ENCODE results near the gene SLC35F3. TPM values are rescaled to one million over a fixed set of nuclear protein-coding genes. Genes with fewer than 3 reads are reported as not detected.

SLC35F3 gene
- total RNA-seq, 1 donor, result not detected

- no peak overlapping the region for H3K4me3 ChIP-seq (ENCODE audit: insufficient read depth, low read length)
- H3K4me2 ChIP-seq (ENCODE audit: insufficient read depth, low read length), result no peak overlapping the region
- H3K4me1 ChIP-seq (ENCODE audit: insufficient read depth, low read length), result no peaks in the 10 kb centered on the region
- no peaks in the 10 kb centered on the region for H3K79me2 ChIP-seq (ENCODE audit: insufficient read depth, low read length)
- no peaks in the 10 kb centered on the region for H3K36me3 ChIP-seq (ENCODE audit: insufficient read depth, low read length)
- no peak overlapping the region for H2AFZ ChIP-seq (ENCODE audit: low read length)
- H4K20me1 ChIP-seq (ENCODE audit: insufficient read depth, low read length), result no peaks in the 10 kb centered on the region
- no peak for DNase-seq (ENCODE audit: insufficient read length, low spot score, missing footprints)
- H3K27me3 ChIP-seq (ENCODE audit: insufficient read depth, low read length), result no peaks in the 10 kb centered on the region
- peak; percentile 26 for TF ChIP-seq CTCF (IDR thresholded peaks at IDR 0.05; ENCODE audit: extremely low read depth, low read depth, low read length)
- H3K9me3 ChIP-seq (ENCODE audit: low read depth, low read length), result no peaks in the 10 kb centered on the region
- H3K27ac ChIP-seq (ENCODE audit: low read depth, low read length), result no peak overlapping the region
Measured at GRCh38 chr1:234125283-234125682, 220.8 kb downstream of the SLC35F3 start.

GRCh38 chr1:234125714-234126113 is 221.2 kb downstream of the SLC35F3 start:
- Histone ChIP-seq H3K4me1 (ENCODE audit: insufficient read depth, low read length) (no peaks in the 10 kb centered on the region), H3K27ac (ENCODE audit: low read depth, low read length) (no peak overlapping the region), H3K4me3 (ENCODE audit: insufficient read depth, low read length) (no peak overlapping the region), H2AFZ (ENCODE audit: low read length) (no peak overlapping the region), H4K20me1 (ENCODE audit: insufficient read depth, low read length) (no peaks in the 10 kb centered on the region), H3K27me3 (ENCODE audit: insufficient read depth, low read length) (no peaks in the 10 kb centered on the region), H3K79me2 (ENCODE audit: insufficient read depth, low read length) (no peaks in the 10 kb centered on the region), H3K9me3 (ENCODE audit: low read depth, low read length) (no peaks in the 10 kb centered on the region), H3K4me2 (ENCODE audit: insufficient read depth, low read length) (no peak overlapping the region), H3K36me3 (ENCODE audit: insufficient read depth, low read length) (no peaks in the 10 kb centered on the region)
- no peak for TF ChIP-seq CTCF (IDR thresholded peaks at IDR 0.05; ENCODE audit: extremely low read depth, low read depth, low read length)
- DNase-seq (ENCODE audit: insufficient read length, low spot score, missing footprints), result no peak

- Histone ChIP-seq H3K27me3 (ENCODE audit: insufficient read depth, low read length) (no peaks in the 10 kb centered on the region), H3K27ac (ENCODE audit: low read depth, low read length) (no peak overlapping the region), H3K9me3 (ENCODE audit: low read depth, low read length) (no peaks in the 10 kb centered on the region), H4K20me1 (ENCODE audit: insufficient read depth, low read length) (no peaks in the 10 kb centered on the region), H3K36me3 (ENCODE audit: insufficient read depth, low read length) (no peaks in the 10 kb centered on the region), H3K4me1 (ENCODE audit: insufficient read depth, low read length) (no peaks in the 10 kb centered on the region), H3K4me2 (ENCODE audit: insufficient read depth, low read length) (no peak overlapping the region), H2AFZ (ENCODE audit: low read length) (no peak overlapping the region), H3K4me3 (ENCODE audit: insufficient read depth, low read length) (no peak overlapping the region), H3K79me2 (ENCODE audit: insufficient read depth, low read length) (no peaks in the 10 kb centered on the region)
- no peak for TF ChIP-seq CTCF (IDR thresholded peaks at IDR 0.05; ENCODE audit: extremely low read depth, low read depth, low read length)
- no peak for DNase-seq (ENCODE audit: insufficient read length, low spot score, missing footprints)
Measured at GRCh38 chr1:234127026-234127671, 222.7 kb downstream of the SLC35F3 start.

GRCh38 chr1:234132795-234133194 is 228.3 kb downstream of the SLC35F3 start:
- H3K79me2 ChIP-seq (ENCODE audit: insufficient read depth, low read length), result no peaks in the 10 kb centered on the region
- H2AFZ ChIP-seq (ENCODE audit: low read length), result no peak overlapping the region
- H3K9me3 ChIP-seq (ENCODE audit: low read depth, low read length), result no peaks in the 10 kb centered on the region
- no peak overlapping the region for H3K4me2 ChIP-seq (ENCODE audit: insufficient read depth, low read length)
- no peak overlapping the region for H3K27ac ChIP-seq (ENCODE audit: low read depth, low read length)
- no peak for DNase-seq (ENCODE audit: insufficient read length, low spot score, missing footprints)
- no peaks in the 10 kb centered on the region for H4K20me1 ChIP-seq (ENCODE audit: insufficient read depth, low read length)
- no peaks in the 10 kb centered on the region for H3K4me1 ChIP-seq (ENCODE audit: insufficient read depth, low read length)
- H3K27me3 ChIP-seq (ENCODE audit: insufficient read depth, low read length), result no peaks in the 10 kb centered on the region
- H3K36me3 ChIP-seq (ENCODE audit: insufficient read depth, low read length), result no peaks in the 10 kb centered on the region
- no peak overlapping the region for H3K4me3 ChIP-seq (ENCODE audit: insufficient read depth, low read length)
- TF ChIP-seq CTCF (IDR thresholded peaks at IDR 0.05; ENCODE audit: extremely low read depth, low read depth, low read length), result no peak
